ENCODE measurements around the gene NDST4. TPM values are rescaled to one million over a fixed set of nuclear protein-coding genes. Genes with fewer than 3 reads are reported as not detected.

The NDST4 gene
- total RNA-seq, 1 experiment from 2014 or later = not detected

DNA sequence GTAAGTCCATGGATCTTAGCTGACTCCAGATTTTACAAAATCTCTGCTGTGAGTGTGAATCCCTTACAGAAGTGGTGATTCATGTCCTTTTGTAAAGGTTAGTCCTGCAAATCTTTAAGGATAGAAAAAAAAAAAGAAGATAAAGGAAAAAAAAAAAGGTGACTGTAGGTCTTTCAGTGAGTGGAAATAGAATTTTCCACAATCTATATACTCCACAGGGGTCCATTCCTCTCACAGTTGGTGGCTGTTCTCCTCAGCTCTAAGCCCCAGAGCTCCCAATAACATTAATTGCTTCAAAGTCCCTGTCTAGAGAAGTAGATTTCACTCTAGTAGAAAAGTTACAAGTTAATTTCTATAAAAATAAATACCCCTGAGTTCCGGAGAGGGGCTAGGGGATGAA lies 189.1 kb downstream of the NDST4 start:
- Histone ChIP-seq H3K4me2 (ENCODE audit: low read length) (no peak overlapping the region), H3K79me2 (ENCODE audit: low read length) (no peaks in the 10 kb centered on the region), H3K9ac (ENCODE audit: low read length) (no peak overlapping the region), H3K27ac (ENCODE audit: low read length) (no peak overlapping the region), H3K4me3 (ENCODE audit: low read length) (no peak overlapping the region), H3K4me1 (ENCODE audit: insufficient read depth, low read length) (no peaks in the 10 kb centered on the region), H4K20me1 (ENCODE audit: low read length) (no peaks in the 10 kb centered on the region), H3K9me2 (replicated peaks; ENCODE audit: low read length) (no peaks in the 10 kb centered on the region), H3F3A (ENCODE audit: low read length, unreplicated experiment) (no peaks in the 10 kb centered on the region), H2AFZ (ENCODE audit: low read length) (no peak overlapping the region), H3K27me3 (ENCODE audit: low read length) (no peaks in the 10 kb centered on the region), H3K9me3 (ENCODE audit: low read length) (no peaks in the 10 kb centered on the region), H3K36me3 (ENCODE audit: low read depth, low read length) (no peaks in the 10 kb centered on the region)
- BruUV-seq (replicated peaks) = no TSS peak
- CTCF ChIA-PET = no interaction called here
- no peak for DNase-seq
- ATAC-seq = no peak
- TF ChIP-seq EZH2 (IDR thresholded peaks at IDR 0.05; ENCODE audit: low read length, unreplicated experiment) = no peak
- TF ChIP-seq EZH2phosphoT487 (IDR thresholded peaks at IDR 0.05; ENCODE audit: borderline replicate concordance, low read length) = no peak
- POLR2A ChIA-PET (ENCODE audit: unreplicated experiment) = no interaction called here
- intact Hi-C loops (cut with micrococcal nuclease) = no loop called here

DNA sequence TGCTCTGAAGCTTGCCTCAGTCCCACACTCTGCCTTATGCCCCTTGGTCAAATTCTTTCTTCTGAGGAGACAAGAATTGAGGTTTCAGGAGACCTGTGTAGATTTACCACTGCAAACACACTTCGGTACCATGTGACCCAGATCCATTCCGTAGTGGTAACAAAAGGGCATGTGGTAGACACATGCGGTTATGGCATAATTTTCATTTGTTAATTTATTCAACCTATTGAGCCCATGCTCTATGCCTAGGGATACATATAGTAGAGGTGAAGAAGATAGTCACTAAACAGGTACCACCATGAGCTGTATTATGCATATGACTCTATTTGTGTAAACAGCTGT lies 190.9 kb downstream of the NDST4 start:
- H3F3A ChIP-seq (ENCODE audit: low read length, unreplicated experiment) = no peaks in the 10 kb centered on the region
- DNase-seq (no peak), ATAC-seq (no peak)
- CTCF ChIA-PET = no interaction called here
- BruUV-seq (replicated peaks) = no TSS peak
- H3K27ac ChIP-seq (ENCODE audit: low read length) = no peak overlapping the region
- H3K9ac ChIP-seq (ENCODE audit: low read length) = no peak overlapping the region
- no peak overlapping the region for H2AFZ ChIP-seq (ENCODE audit: low read length)
- TF ChIP-seq EZH2 (IDR thresholded peaks at IDR 0.05; ENCODE audit: low read length, unreplicated experiment) (no peak), EZH2phosphoT487 (IDR thresholded peaks at IDR 0.05; ENCODE audit: borderline replicate concordance, low read length) (no peak)
- TF ChIP-seq, protein P1, sequence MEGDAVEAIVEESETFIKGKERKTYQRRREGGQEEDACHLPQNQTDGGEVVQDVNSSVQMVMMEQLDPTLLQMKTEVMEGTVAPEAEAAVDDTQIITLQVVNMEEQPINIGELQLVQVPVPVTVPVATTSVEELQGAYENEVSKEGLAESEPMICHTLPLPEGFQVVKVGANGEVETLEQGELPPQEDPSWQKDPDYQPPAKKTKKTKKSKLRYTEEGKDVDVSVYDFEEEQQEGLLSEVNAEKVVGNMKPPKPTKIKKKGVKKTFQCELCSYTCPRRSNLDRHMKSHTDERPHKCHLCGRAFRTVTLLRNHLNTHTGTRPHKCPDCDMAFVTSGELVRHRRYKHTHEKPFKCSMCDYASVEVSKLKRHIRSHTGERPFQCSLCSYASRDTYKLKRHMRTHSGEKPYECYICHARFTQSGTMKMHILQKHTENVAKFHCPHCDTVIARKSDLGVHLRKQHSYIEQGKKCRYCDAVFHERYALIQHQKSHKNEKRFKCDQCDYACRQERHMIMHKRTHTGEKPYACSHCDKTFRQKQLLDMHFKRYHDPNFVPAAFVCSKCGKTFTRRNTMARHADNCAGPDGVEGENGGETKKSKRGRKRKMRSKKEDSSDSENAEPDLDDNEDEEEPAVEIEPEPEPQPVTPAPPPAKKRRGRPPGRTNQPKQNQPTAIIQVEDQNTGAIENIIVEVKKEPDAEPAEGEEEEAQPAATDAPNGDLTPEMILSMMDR (conservative IDR thresholded peaks at IDR 0.05; ENCODE audit: low read depth, low read length) = no peak
- POLR2A ChIA-PET (ENCODE audit: unreplicated experiment) = no interaction called here
- H3K79me2 ChIP-seq (ENCODE audit: low read length) = no peaks in the 10 kb centered on the region
- no peaks in the 10 kb centered on the region for H3K4me1 ChIP-seq (ENCODE audit: insufficient read depth, low read length)
- no peak overlapping the region for H3K4me3 ChIP-seq (ENCODE audit: low read length)
- intact Hi-C loops (cut with micrococcal nuclease) = no loop called here
- H3K36me3 ChIP-seq (ENCODE audit: low read depth, low read length) = no peaks in the 10 kb centered on the region
- H3K4me2 ChIP-seq (ENCODE audit: low read length) = no peak overlapping the region
- H3K9me3 ChIP-seq (ENCODE audit: low read length) = no peaks in the 10 kb centered on the region
- no peaks in the 10 kb centered on the region for H3K27me3 ChIP-seq (ENCODE audit: low read length)
- no peaks in the 10 kb centered on the region for H4K20me1 ChIP-seq (ENCODE audit: low read length)
- no peaks in the 10 kb centered on the region for H3K9me2 ChIP-seq (replicated peaks; ENCODE audit: low read length)

DNA sequence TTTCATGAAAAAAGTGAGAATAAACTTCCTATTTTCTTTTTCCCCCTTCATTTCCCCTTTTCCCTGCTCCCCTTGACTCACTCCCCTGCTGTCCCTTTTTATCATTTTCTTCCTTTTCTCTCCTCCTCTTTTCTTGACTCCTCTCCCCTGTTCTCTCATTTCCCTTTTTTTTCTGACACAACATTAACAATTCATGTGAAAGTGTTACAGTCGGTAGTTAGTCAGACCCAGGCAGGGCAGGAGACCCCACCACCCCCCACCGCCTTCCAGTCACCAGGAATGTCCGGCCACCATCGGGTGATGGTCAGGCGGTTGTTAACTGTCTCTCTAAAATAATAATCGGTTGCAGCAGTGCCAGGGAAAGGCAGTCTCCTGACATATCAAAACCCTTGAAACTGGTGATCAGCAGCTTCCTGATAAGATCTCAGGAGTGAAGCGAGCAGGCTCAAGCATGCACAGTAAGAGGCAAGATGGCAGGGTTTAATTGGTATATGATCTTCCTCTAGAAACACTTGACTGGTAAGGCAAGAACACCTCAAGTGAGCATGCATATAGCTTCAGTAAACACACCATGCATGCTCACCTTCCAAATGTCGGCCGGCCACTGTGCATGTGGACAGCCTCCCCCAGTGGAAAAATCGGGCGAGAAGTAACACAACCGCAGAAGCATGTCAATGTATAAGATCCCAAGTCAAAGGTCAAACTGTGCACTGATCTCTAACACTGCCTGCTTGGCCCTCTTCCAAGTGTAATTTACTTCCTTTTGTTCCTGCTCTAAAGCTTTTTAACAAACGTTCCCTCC lies 191.4 kb downstream of the NDST4 start:
- ChIA-PET POLR2A (ENCODE audit: unreplicated experiment) (no interaction called here), CTCF (no interaction called here)
- no peak overlapping the region for H3K4me2 ChIP-seq (ENCODE audit: low read length)
- intact Hi-C loops (cut with micrococcal nuclease) = no loop called here
- no peaks in the 10 kb centered on the region for H3K9me3 ChIP-seq (ENCODE audit: low read length)
- no peaks in the 10 kb centered on the region for H3K36me3 ChIP-seq (ENCODE audit: low read depth, low read length)
- no peaks in the 10 kb centered on the region for H3K9me2 ChIP-seq (replicated peaks; ENCODE audit: low read length)
- H3K27ac ChIP-seq (ENCODE audit: low read length) = no peak overlapping the region
- no peaks in the 10 kb centered on the region for H3K79me2 ChIP-seq (ENCODE audit: low read length)
- no peaks in the 10 kb centered on the region for H4K20me1 ChIP-seq (ENCODE audit: low read length)
- no peaks in the 10 kb centered on the region for H3K27me3 ChIP-seq (ENCODE audit: low read length)
- no peak overlapping the region for H3K9ac ChIP-seq (ENCODE audit: low read length)
- TF ChIP-seq, protein P1 (conservative IDR thresholded peaks at IDR 0.05; ENCODE audit: low read depth, low read length) = no peak
- no peak for TF ChIP-seq EZH2 (IDR thresholded peaks at IDR 0.05; ENCODE audit: low read length, unreplicated experiment)
- no peak for TF ChIP-seq EZH2phosphoT487 (IDR thresholded peaks at IDR 0.05; ENCODE audit: borderline replicate concordance, low read length)
- BruUV-seq (replicated peaks) = no TSS peak
- H2AFZ ChIP-seq (ENCODE audit: low read length) = no peak overlapping the region
- no peaks in the 10 kb centered on the region for H3F3A ChIP-seq (ENCODE audit: low read length, unreplicated experiment)
- no peak for DNase-seq
- H3K4me3 ChIP-seq (ENCODE audit: low read length) = no peak overlapping the region
- H3K4me1 ChIP-seq (ENCODE audit: insufficient read depth, low read length) = no peaks in the 10 kb centered on the region
- no peak for ATAC-seq

Data from PC-3 (cell line).